Panc1 (cell line): Measurements from ENCODE around the gene CREB3L1. TPM values are rescaled to one million over a fixed set of nuclear protein-coding genes. Genes with fewer than 3 reads are reported as not detected.

ENCODE experiments used
- ATAC-seq: fragments of 200-7000 bp; cut with Tn5 transposase; 2 replicates; pipeline ENCODE4 v1.9.1; 2020; ENCODE audit warnings: mild to moderate bottlenecking, moderate library complexity
- BruUV-seq: library from RNA; stranded (reverse); fragments of 400-500 nt; replicated peaks from 2 replicates; lab custom pipeline; 2021; lab: Mats Ljungman, UMichigan
- CTCF ChIA-PET: fragments of 300-600 bp; sonication (Branson Sonifier 250); formaldehyde crosslinking; loops from one replicate; lab custom pipeline; 2022; ENCODE audit warnings: antibody characterized with exemption; lab: Charles Lee
- POLR2A ChIA-PET: fragments of 300-600 bp; sonication (Branson Sonifier 250); formaldehyde crosslinking; loops from one replicate; lab custom pipeline; 2022; ENCODE audit warnings: antibody characterized with exemption; lab: Charles Lee
- DNase-seq: peaks from one replicate; pipeline ENCODE4 v3.0.0-alpha.2; 2010; ENCODE audit warnings: low read depth, low spot score
- H3K27ac ChIP-seq: 2 replicates; pipeline ENCODE4 v1.5.1; 2011; ENCODE audit warnings: mild to moderate bottlenecking, low read length, inconsistent platforms
- H3K27me3 ChIP-seq: fragments of 200-500 bp; sonication (Bioruptor generic); 2 replicates; pipeline ENCODE4 v1.6.0; 2014; ENCODE audit warnings: low read length, inconsistent platforms; ENCODE audit not compliant: control insufficient read depth, insufficient read depth
- H3K36me3 ChIP-seq: fragments of 200-500 bp; sonication (Bioruptor generic); 2 replicates; pipeline ENCODE4 v1.5.1; 2014; ENCODE audit warnings: inconsistent platforms, mild to moderate bottlenecking, low read length, moderate library complexity; ENCODE audit not compliant: control insufficient read depth, insufficient read depth
- H3K4me1 ChIP-seq: 2 replicates; pipeline ENCODE4 v1.5.1; 2011; ENCODE audit warnings: inconsistent platforms, mild to moderate bottlenecking, low read length, moderate library complexity; ENCODE audit not compliant: control insufficient read depth, insufficient read depth
- H3K4me3 ChIP-seq, 2 experiments: 2 replicates each; pipeline ENCODE4 v1.5.1; 2011 to 2012; ENCODE audit warnings: low read depth in 2 of 2, low read length in 2 of 2, mild to moderate bottlenecking in 2 of 2, inconsistent platforms in 1 of 2, moderate library complexity in 1 of 2
- H3K9me3 ChIP-seq: fragments of 200-500 bp; sonication (Bioruptor generic); 2 replicates; pipeline ENCODE4 v1.5.1; 2014; ENCODE audit warnings: low read depth, mild to moderate bottlenecking, inconsistent platforms, low read length, moderate library complexity; ENCODE audit not compliant: control insufficient read depth, insufficient read depth
- CTCF ChIP-seq: fragments of 450-650 bp; IDR thresholded peaks from 2 replicates; pipeline ENCODE4 v1.5.1; 2017; ENCODE audit warnings: mild to moderate bottlenecking
- POLR2AphosphoS5 ChIP-seq: IDR thresholded peaks from 2 replicates; pipeline ENCODE4 v1.6.1; 2012; ENCODE audit warnings: mild to moderate bottlenecking, low read depth, low read length, moderate library complexity
- REST ChIP-seq, 2 experiments: IDR thresholded peaks; 2 replicates each; pipeline ENCODE4 v1.6.1; 2011 to 2012; ENCODE audit warnings: low read depth in 2 of 2, control low read depth in 1 of 2, low read length in 1 of 2, mild to moderate bottlenecking in 1 of 2, moderate library complexity in 1 of 2; ENCODE audit not compliant: insufficient read depth in 1 of 2
- SIN3A ChIP-seq: IDR thresholded peaks from 2 replicates; pipeline ENCODE4 v1.6.1; 2012; ENCODE audit warnings: low read depth, mild to moderate bottlenecking, low read length, moderate library complexity, borderline replicate concordance; ENCODE audit not compliant: insufficient read depth
- TCF7L2 ChIP-seq: IDR thresholded peaks from 2 replicates; pipeline ENCODE4 v1.6.1; 2011; ENCODE audit warnings: mild to moderate bottlenecking, low read depth, low read length, inconsistent platforms
- in situ Hi-C: cut with HindIII; loops from 2 replicates; pipeline ENCODE4 v1.10.0; 2016; ENCODE audit warnings: low sequenced_read_pairs, low pct_unique_long_range_greater_than_20kb
- intact Hi-C: fragments of 100-400 bp; cut with micrococcal nuclease; formaldehyde crosslinking; loops from one replicate; pipeline ENCODE4 v1.10.0; 2022; ENCODE audit not compliant: unreplicated experiment
- total RNA-seq: library from RNA; stranded (reverse); gene quantifications from one replicate; pipeline ENCODE4 v1.2.1, GENCODE V29; 2021; ENCODE audit not compliant: unreplicated experiment

Gene CREB3L1
- total RNA-seq, 1 experiment from 2014 or later = 35.6 TPM

- H3K36me3 ChIP-seq = no peaks in the 10 kb centered on the region
- DNase-seq (no peak), ATAC-seq (no peak)
- TF ChIP-seq POLR2AphosphoS5 (no peak), TCF7L2 (no peak), REST (IDR thresholded peaks at IDR 0.05; ENCODE audit: insufficient read depth in 1 of 2, low read depth in 2 of 2, low read length in 1 of 2) (no peak), CTCF (no peak), SIN3A (no peak)
- H3K27me3 ChIP-seq = no peaks in the 10 kb centered on the region; the same call in 1 of the 2 replicates
- BruUV-seq = no TSS peak
- peaks cover 7% of the 10 kb centered on the region for H3K4me1 ChIP-seq
- CTCF ChIA-PET = no interaction called here
- in situ Hi-C loops (no loop called here), intact Hi-C loops (no loop called here)
- no peak overlapping the region for H3K27ac ChIP-seq
- H3K4me3 ChIP-seq = no peak overlapping the region
- H3K9me3 ChIP-seq = no peaks in the 10 kb centered on the region
- POLR2A ChIA-PET = no interaction called here
These were observed 60.3 kb downstream of the CREB3L1 start for GRCh38 chr11:46337626-46338345.

- TF ChIP-seq REST (IDR thresholded peaks at IDR 0.05; ENCODE audit: insufficient read depth in 1 of 2, low read depth in 2 of 2, low read length in 1 of 2) (no peak), POLR2AphosphoS5 (no peak), SIN3A (no peak), TCF7L2 (no peak), CTCF (no peak)
- CTCF ChIA-PET = no interaction called here
- BruUV-seq = no TSS peak
- ATAC-seq (no peak), DNase-seq (no peak)
- H3K9me3 ChIP-seq = no peaks in the 10 kb centered on the region
- intact Hi-C loops = no loop called here
- POLR2A ChIA-PET = no interaction called here
- peaks cover 7% of the 10 kb centered on the region for H3K4me1 ChIP-seq
- no peaks in the 10 kb centered on the region for H3K27me3 ChIP-seq
- in situ Hi-C loops = no loop called here
- H3K36me3 ChIP-seq = no peaks in the 10 kb centered on the region
- no peak overlapping the region for H3K27ac ChIP-seq
- H3K4me3 ChIP-seq = no peak overlapping the region
These were observed 61.1 kb downstream of the CREB3L1 start for GRCh38 chr11:46338636-46338987.
